ENCODE data around the gene ICAM1. TPM values are rescaled to one million over a fixed set of nuclear protein-coding genes. Genes with fewer than 3 reads are reported as not detected.
"Not testable (repeated sequence)": the region's sequence is repeated elsewhere in the genome, so short reads cannot be mapped to it uniquely, and the experiment has no call there.

Gene ICAM1
- total and polyA plus RNA-seq, 7 experiments from 2014 or later = 1.2 to 47.2 (median 4.2) TPM

DNA sequence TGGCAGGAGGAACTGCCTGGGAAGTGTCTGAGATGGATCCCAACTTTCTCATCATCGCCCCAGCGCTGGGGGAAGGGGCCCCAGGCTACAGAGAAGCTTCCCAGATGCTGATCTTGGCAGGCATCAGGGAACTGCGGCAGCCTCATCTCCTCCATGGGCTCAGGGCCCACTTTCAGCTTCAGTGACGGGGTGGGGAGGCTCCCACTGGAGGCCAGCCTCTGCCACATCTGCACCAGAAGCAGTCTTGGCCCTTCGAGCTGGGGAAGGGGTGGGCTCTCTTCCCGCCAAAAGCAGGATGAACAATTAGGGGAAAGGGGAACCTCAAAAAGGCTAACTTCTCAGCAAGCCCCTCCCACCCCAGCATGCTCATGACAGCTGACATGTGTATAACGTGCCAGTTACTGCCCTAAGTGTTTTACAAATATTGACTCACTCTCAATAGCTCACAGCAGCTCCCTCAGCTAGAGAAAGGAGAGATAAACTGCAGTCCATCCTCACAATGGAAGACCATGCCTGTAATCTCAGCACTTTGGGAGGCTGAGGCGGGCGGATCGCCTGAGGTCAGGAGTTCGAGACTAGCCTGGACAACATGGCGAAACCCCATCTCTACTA, 32.6 kb upstream of the ICAM1 start:
- DNase-seq = no peak
- peaks cover 10 to 14% of the 10 kb centered on the region in 2 donors for H3K4me1 ChIP-seq (ENCODE audit: control insufficient read depth in 2 of 2, insufficient read depth in 2 of 2, low read length in 2 of 2)
- intact Hi-C loops (cut with micrococcal nuclease) = no loop called here
- no peak for ATAC-seq
- no peak overlapping the region for H3K27ac ChIP-seq (ENCODE audit: low read depth, low read length)
- Mint-ChIP-seq H3K27ac (peak overlapping the region in 6 of 9 donors; percentile 4 to 34 (median 25)), H3K36me3 (peaks cover 0 to 3% (median 0%) of the 10 kb centered on the region in 5 donors), H3K4me3 (peak overlapping the region in 2 of 10 donors; percentile 2 to 29), H3K4me1 (peaks cover 6 to 27% (median 17%) of the 10 kb centered on the region in 7 donors), H3K9me3 (no peaks in the 10 kb centered on the region), H3K27me3 (no peaks in the 10 kb centered on the region)
- no peaks in the 10 kb centered on the region for H3K36me3 ChIP-seq (ENCODE audit: control insufficient read depth in 2 of 3, insufficient read depth in 3 of 3, low read length in 3 of 3)
- H3K27me3 ChIP-seq (ENCODE audit: control insufficient read depth in 2 of 2, insufficient read depth in 2 of 2, low read length in 2 of 2) = no peaks in the 10 kb centered on the region
- no peak overlapping the region for H3K4me3 ChIP-seq (ENCODE audit: low read length)
- ChIA-PET CTCF (interaction anchor here (8.0 kb wide), 1 partner anchor 12 kb away, joined by 52 read pairs; the partner anchor contains the start of gene MRPL4), POLR2A (interaction anchor here (0.7 kb wide), 1 partner anchor 69 kb away, joined by 4 read pairs; no protein-coding TSS in a partner anchor)
- no peaks in the 10 kb centered on the region for H3K9me3 ChIP-seq (ENCODE audit: control insufficient read depth in 2 of 3, low read length in 3 of 3)

GRCh38 chr19:10241826-10242449, 29.0 kb upstream of the ICAM1 start:
- H3K27ac ChIP-seq (ENCODE audit: low read depth, low read length); H3K36me3 Mint-ChIP-seq; H3K27me3 ChIP-seq (ENCODE audit: control insufficient read depth in 2 of 2, insufficient read depth in 2 of 2, low read length in 2 of 2); H3K27me3 Mint-ChIP-seq; H3K4me3 ChIP-seq (ENCODE audit: low read length); H3K27ac Mint-ChIP-seq; intact Hi-C loops (cut with micrococcal nuclease); POLR2A ChIA-PET; H3K4me3 Mint-ChIP-seq; H3K4me1 ChIP-seq (ENCODE audit: control insufficient read depth in 2 of 2, insufficient read depth in 2 of 2, low read length in 2 of 2); H3K9me3 ChIP-seq (ENCODE audit: control insufficient read depth in 2 of 3, low read length in 3 of 3); H3K4me1 Mint-ChIP-seq; H3K36me3 ChIP-seq (ENCODE audit: control insufficient read depth in 2 of 3, insufficient read depth in 3 of 3, low read length in 3 of 3); ATAC-seq; H3K9me3 Mint-ChIP-seq; DNase-seq: not testable (repeated sequence)
- CTCF ChIA-PET = interaction anchor here (0.6 kb wide), 1 partner anchor 8 kb away, joined by 4 read pairs; no protein-coding TSS in a partner anchor

- Mint-ChIP-seq H3K27ac (no peak overlapping the region), H3K4me1 (peaks cover 0 to 5% (median 0%) of the 10 kb centered on the region in 7 donors), H3K36me3 (no peaks in the 10 kb centered on the region), H3K4me3 (no peak overlapping the region), H3K27me3 (no peaks in the 10 kb centered on the region), H3K9me3 (no peaks in the 10 kb centered on the region)
- ATAC-seq (no peak), DNase-seq (no peak)
- Histone ChIP-seq H3K27me3 (ENCODE audit: control insufficient read depth in 2 of 2, insufficient read depth in 2 of 2, low read length in 2 of 2) (no peaks in the 10 kb centered on the region), H3K9me3 (ENCODE audit: control insufficient read depth in 2 of 3, low read length in 3 of 3) (no peaks in the 10 kb centered on the region), H3K27ac (ENCODE audit: low read depth, low read length) (no peak overlapping the region), H3K36me3 (ENCODE audit: control insufficient read depth in 2 of 3, insufficient read depth in 3 of 3, low read length in 3 of 3) (no peaks in the 10 kb centered on the region), H3K4me1 (ENCODE audit: control insufficient read depth in 2 of 2, insufficient read depth in 2 of 2, low read length in 2 of 2) (no peaks in the 10 kb centered on the region), H3K4me3 (ENCODE audit: low read length) (no peak overlapping the region)
- CTCF ChIA-PET = no interaction called here
- intact Hi-C loops (cut with micrococcal nuclease) = no loop called here
- POLR2A ChIA-PET = no interaction called here
Measured at GRCh38 chr19:10243606-10244005, 27.3 kb upstream of the ICAM1 start.

GRCh38 chr19:10245189-10245939, 25.6 kb upstream of the ICAM1 start:
- CTCF ChIA-PET = interaction anchor here (0.6 to 0.8 kb wide), 2 partner anchors 20 to 50 kb away, joined by 3 read pairs; no protein-coding TSS in a partner anchor
- H3K36me3 Mint-ChIP-seq = no peaks in the 10 kb centered on the region
- no peak overlapping the region for H3K27ac ChIP-seq (ENCODE audit: low read depth, low read length)
- H3K4me3 Mint-ChIP-seq = no peak overlapping the region
- no peaks in the 10 kb centered on the region for H3K4me1 ChIP-seq (ENCODE audit: control insufficient read depth in 2 of 2, insufficient read depth in 2 of 2, low read length in 2 of 2)
- intact Hi-C loops (cut with micrococcal nuclease) = no loop called here
- H3K36me3 ChIP-seq (ENCODE audit: control insufficient read depth in 2 of 3, insufficient read depth in 3 of 3, low read length in 3 of 3) = no peaks in the 10 kb centered on the region
- H3K9me3 ChIP-seq (ENCODE audit: control insufficient read depth in 2 of 3, low read length in 3 of 3) = no peaks in the 10 kb centered on the region
- DNase-seq = no peak
- H3K27me3 ChIP-seq (ENCODE audit: control insufficient read depth in 2 of 2, insufficient read depth in 2 of 2, low read length in 2 of 2) = no peaks in the 10 kb centered on the region
- peak overlapping the region in 1 of 9 donors; percentile 45 for H3K27ac Mint-ChIP-seq
- ATAC-seq = no peak
- H3K4me3 ChIP-seq (ENCODE audit: low read length) = no peak overlapping the region
- peaks cover 0 to 6% (median 4%) of the 10 kb centered on the region in 7 donors for H3K4me1 Mint-ChIP-seq
- no peaks in the 10 kb centered on the region for H3K9me3 Mint-ChIP-seq
- POLR2A ChIA-PET = interaction anchor here (1.0 to 1.2 kb wide), 2 partner anchors 9 to 63 kb away, joined by 3 read pairs; no protein-coding TSS in a partner anchor
- no peaks in the 10 kb centered on the region for H3K27me3 Mint-ChIP-seq

DNA sequence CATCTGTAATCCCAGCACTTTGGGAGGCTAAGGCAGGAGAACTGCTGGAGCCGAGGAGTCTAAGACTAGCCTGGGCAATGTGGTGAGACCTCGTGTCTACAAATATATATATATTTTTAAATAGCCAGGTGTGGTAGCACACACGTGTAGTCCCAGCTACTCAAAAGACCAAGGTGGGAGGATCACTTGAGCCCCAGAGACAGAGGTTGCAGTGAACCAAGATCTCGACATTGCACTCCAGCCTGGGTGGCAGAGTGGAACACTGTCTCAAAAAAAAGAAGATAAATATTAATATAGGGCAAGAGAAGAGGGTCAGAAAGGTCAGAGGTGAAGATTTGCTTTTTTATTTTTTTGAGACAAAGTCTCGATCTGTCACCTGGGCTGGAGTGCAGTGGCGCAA, 24.4 kb upstream of the ICAM1 start:
- Histone ChIP-seq H3K36me3 (ENCODE audit: control insufficient read depth in 2 of 3, insufficient read depth in 3 of 3, low read length in 3 of 3) (no peaks in the 10 kb centered on the region), H3K27me3 (ENCODE audit: control insufficient read depth in 2 of 2, insufficient read depth in 2 of 2, low read length in 2 of 2) (no peaks in the 10 kb centered on the region), H3K9me3 (ENCODE audit: control insufficient read depth in 2 of 3, low read length in 3 of 3) (no peaks in the 10 kb centered on the region), H3K4me1 (ENCODE audit: control insufficient read depth in 2 of 2, insufficient read depth in 2 of 2, low read length in 2 of 2) (peaks cover 0 to 4% of the 10 kb centered on the region in 2 donors), H3K4me3 (ENCODE audit: low read length) (no peak overlapping the region), H3K27ac (ENCODE audit: low read depth, low read length) (no peak overlapping the region)
- Mint-ChIP-seq H3K27me3 (no peaks in the 10 kb centered on the region), H3K4me3 (no peak overlapping the region), H3K27ac (no peak overlapping the region), H3K4me1 (peaks cover 0 to 11% (median 4%) of the 10 kb centered on the region in 7 donors), H3K36me3 (no peaks in the 10 kb centered on the region), H3K9me3 (no peaks in the 10 kb centered on the region)
- no peak for ATAC-seq
- ChIA-PET CTCF (interaction anchor here (0.6 to 0.8 kb wide), 4 partner anchors 10 to 316 kb away, joined by 3 to 4 read pairs (median 4); no protein-coding TSS in a partner anchor), POLR2A (interaction anchor here (1.2 kb wide), 1 partner anchor 11 kb away, joined by 3 read pairs; no protein-coding TSS in a partner anchor)
- intact Hi-C loops (cut with micrococcal nuclease) = no loop called here
- DNase-seq = no peak

All from naive thymus-derived CD4-positive, alpha-beta T cell (primary cell).